HG03520 (cell line): Measurements from ENCODE around the gene CAPN12.

ENCODE experiments used
- ATAC-seq: cut with Tn5 transposase; IDR thresholded peaks from one replicate; pipeline ENCODE4 v1.9.1; 2021; ENCODE audit warnings: mild to moderate bottlenecking, moderate library complexity; ENCODE audit not compliant: unreplicated experiment

CAPN12 gene

GRCh38 chr19:38698225-38699026 lies 45.8 kb downstream of the CAPN12 start:
- ATAC-seq, result no peak

- ATAC-seq, result no peak
Observed at GRCh38 chr19:38697641-38698071, 46.6 kb downstream of the CAPN12 start.

DNA sequence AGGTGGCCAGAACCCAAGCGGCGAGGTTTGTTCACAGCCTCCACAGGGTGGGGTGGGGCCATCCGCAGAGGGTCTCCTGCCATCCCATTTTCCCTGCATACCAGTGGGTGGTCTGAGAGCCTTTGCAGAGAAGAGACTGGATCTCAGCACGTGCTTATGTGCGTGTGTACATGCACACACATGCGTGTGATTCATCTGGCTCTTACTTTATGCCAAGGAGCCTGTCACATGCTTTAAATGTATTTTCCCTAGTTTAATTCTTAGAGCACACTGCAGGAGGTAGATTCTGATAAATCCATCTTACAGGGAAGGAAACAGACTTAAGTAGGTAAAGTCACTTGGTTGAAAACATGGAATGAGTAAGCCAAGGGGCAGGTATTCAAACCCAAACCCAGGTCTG lies 47.1 kb downstream of the CAPN12 start:
- no peak for ATAC-seq

DNA sequence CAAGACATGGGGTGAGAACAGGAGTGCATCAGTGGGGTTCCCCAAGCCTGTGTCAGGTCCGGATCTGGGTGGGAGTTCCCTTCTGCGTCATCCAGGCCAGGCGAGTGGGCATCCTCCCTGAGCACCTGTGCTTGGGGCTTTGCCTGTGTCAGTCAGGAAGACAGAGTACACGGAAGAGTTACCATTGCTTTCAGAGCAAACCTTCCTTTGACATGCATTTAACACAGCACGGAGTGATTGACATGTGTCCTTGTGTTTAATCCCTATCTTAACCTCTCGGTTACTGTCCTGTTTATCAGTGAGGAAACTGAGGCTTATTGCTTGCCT lies 47.6 kb downstream of the CAPN12 start:
- ATAC-seq, result no peak

GRCh38 chr19:38695832-38696728 lies 48.2 kb downstream of the CAPN12 start:
- no peak for ATAC-seq

GRCh38 chr19:38695317-38695683 lies 49.0 kb downstream of the CAPN12 start:
- ATAC-seq, result no peak

- no peak for ATAC-seq
Observed at GRCh38 chr19:38693380-38694223, 50.7 kb downstream of the CAPN12 start.

- no peak for ATAC-seq
Observed at GRCh38 chr19:38692458-38693379, 51.6 kb downstream of the CAPN12 start.

- ATAC-seq, result no peak
Observed at GRCh38 chr19:38691938-38692457, 52.3 kb downstream of the CAPN12 start.

- ATAC-seq, result no peak
Observed at GRCh38 chr19:38690832-38691231, 53.4 kb downstream of the CAPN12 start.

- ATAC-seq, result no peak
Observed at GRCh38 chr19:38690146-38690545, 54.1 kb downstream of the CAPN12 start.

DNA sequence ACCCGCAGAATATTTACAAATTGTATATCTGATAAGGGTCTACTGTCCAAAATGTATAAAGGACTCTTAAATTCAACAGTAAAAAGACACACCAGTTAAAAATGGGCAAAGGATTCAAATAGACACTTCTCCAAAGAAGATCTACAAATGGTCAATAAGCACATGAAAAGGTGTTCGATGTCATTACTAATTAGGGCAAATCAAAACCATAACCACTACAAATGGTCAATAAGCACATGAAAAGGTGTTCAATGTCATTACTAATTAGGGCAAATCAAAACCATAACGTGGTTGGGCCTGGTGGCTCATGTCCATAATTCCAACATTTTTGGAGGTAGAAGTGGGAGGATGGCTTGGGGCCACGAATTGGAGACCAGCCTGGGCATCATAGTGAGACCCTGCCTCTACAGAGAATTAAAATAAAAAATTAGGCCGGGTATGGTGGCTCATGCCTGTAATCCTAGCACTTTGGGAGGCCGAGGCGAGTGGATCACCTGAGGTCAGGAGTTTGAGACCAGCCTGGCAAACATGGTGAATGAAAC lies 56.4 kb downstream of the CAPN12 start:
- ATAC-seq, result no peak

DNA sequence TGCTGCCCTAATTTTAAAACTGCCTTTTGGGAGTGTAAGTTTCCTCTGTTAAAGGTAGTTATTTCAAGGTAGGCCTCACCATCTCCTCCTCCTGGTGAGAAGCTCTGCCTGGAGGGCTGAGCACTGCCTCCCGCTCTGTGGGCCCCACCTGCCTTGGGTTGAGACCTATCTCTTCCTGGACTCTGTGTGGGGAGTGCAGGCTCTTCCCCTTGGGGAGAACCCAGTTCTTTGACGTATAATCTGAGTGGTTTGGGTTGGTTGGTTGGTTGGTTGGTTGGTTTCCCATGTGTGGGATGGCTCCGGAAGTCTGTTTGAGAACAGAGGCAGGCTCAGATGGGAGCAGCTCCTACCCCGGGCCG lies 57.8 kb downstream of the CAPN12 start:
- ATAC-seq, result no peak

DNA sequence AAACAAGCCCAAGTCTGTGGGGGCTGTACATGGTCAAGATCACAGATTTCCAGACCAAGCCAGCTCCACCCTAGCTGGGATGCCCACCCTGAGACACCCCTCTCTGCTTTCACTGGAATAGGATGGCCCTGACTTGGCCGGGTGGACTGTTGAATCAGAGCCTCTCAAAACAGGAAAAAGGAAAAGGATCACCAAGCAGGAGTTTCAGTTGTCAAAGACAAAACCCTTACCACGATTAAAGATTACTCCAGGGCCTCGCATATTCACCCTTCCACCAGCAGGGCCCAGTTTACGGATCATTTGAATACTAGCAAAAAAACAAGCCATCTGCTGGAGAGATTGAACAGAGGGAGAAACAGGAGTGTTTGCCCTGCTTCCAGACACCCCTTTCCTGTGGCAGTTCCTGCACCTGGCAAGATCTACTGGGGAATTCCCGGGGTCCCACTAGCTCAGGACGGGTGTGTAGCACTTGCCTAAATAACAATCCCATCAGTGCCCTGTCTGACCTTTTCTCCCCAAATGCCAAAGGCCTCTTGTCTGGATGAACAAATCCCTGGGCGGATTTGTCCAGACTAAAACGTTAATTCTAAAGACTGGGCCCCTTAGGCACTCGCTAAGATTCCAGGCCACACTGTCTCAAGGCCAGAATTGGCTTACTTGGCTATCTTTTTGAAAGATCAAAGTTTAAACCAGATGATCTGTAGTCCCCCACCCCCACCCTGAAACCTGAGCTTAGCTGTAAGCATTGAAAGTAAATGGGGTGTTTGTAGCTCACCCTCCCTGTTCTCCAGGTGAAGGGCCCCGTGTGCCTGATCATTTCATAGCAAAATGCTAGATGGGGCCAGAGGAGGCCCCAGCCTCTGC lies 58.4 kb downstream of the CAPN12 start:
- ATAC-seq, result no peak

GRCh38 chr19:38684862-38685665 lies 59.2 kb downstream of the CAPN12 start:
- ATAC-seq, result no peak

DNA sequence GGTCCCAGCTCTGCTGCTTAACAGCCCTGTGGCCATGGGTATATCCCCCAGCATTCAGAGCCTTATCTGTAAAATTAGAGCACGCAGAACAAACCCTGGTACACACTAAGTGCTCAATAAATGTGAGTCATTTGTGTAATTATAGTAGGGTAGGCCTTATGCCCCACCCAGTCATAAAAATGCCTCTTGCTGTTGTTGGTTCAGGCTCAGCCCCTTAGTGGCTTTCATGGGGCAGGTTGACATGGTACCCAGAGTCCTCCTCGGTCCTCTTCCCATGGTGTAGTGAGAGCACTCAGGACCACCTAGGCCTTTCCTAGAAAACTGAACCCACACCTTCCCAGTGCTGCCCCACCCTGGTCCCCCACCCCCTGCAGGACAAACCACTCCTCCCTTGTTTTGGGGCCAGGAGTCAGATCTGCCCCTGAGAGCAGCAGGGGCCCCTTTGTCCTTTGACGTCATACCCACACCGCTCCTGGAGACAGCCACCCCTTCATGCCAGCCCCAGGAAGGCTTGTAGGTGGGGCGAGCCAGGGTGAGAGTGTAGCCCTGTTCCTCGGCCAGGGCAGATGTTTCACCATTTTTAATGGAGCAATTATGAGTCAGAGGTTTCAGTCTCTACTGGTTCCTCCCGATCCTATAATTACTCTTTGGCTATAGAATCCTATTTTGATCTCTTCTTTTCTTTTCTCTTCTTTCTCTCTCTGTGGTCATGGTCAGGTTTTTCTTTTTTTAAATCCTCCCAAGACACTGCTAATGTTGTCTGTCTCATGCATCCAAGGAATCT lies 60.0 kb downstream of the CAPN12 start:
- no peak for ATAC-seq

- no peak for ATAC-seq
Observed at GRCh38 chr19:38683393-38684077, 60.7 kb downstream of the CAPN12 start.
